Measurements from ENCODE around the gene CTNND1. TPM values are rescaled to one million over a fixed set of nuclear protein-coding genes. Genes with fewer than 3 reads are reported as not detected.
A peak's percentile ranks its signal among the peaks of the same experiment; 100 is the strongest.

The CTNND1 gene
- total and polyA plus RNA-seq, 10 of the 15 experiments (the other 5 are each of a cell fraction or from before 2014, with no cell fraction given) = 4.7 to 70.0 (median 30.0) TPM

DNA sequence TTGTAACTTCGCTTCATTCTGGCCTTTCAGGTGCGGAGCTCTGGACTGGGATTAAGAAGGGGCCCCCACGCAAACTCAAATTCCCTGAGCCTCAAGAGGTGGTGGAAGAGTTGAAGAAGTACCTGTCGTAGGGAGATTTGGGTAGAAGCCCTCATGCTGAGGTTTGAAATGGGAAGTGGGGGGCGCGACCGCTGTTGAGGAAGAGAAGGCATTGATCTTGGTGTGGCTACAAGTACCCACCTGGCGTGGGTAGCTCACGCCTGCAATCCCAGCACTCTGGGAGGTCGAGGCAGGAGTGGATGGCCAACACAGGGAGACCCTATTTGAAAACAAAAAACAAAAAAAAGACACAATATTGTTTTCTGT lies 19.5 kb upstream of the CTNND1 start:
- Histone ChIP-seq H3K9me3 (replicated peaks; ENCODE audit: control insufficient read depth, insufficient read depth, low read length) (no peaks in the 10 kb centered on the region), H3K9ac (ENCODE audit: control insufficient read depth, insufficient read depth, low read length) (peak overlapping the region; percentile 98), H3K79me2 (ENCODE audit: control insufficient read depth, insufficient read depth, low read length) (peaks cover 21% of the 10 kb centered on the region), H3K4me2 (ENCODE audit: control insufficient read depth, insufficient read depth) (peak overlapping the region; percentile 80), H3K27me3 (replicated peaks in 1 of 2; ENCODE audit: control insufficient read depth in 2 of 2, insufficient read depth in 2 of 2, low read length in 1 of 2) (no peaks in the 10 kb centered on the region), H3K4me3 (peak overlapping the region; percentile 95), H3K27ac (ENCODE audit: control insufficient read depth, insufficient read depth) (peak overlapping the region; percentile 96), H2AFZ (ENCODE audit: control insufficient read depth, low read depth, low read length) (no peak overlapping the region; the same call in 1 of the 2 replicates), H3K4me1 (ENCODE audit: control insufficient read depth, insufficient read depth, low read length) (no peaks in the 10 kb centered on the region), H4K20me1 (ENCODE audit: control insufficient read depth, insufficient read depth) (no peaks in the 10 kb centered on the region), H3K36me3 (ENCODE audit: control insufficient read depth in 2 of 2, insufficient read depth in 2 of 2, low read length in 1 of 2) (peaks cover 20 to 27% of the 10 kb centered on the region in 2 experiments)
- ChIA-PET CTCF (interaction anchor here (0.7 to 12.2 kb wide), 9 partner anchors 8 to 781 kb away, joined by 3 to 227 read pairs (median 3); partner anchors contain the start of gene BTBD18), POLR2A (interaction anchor here (0.6 to 6.4 kb wide), 14 partner anchors 10 to 263 kb away, joined by 3 to 63 read pairs (median 6); partner anchors contain the start of genes CTNND1, MED19, TMX2 and ZDHHC5), SMC1A (ENCODE audit: uncharacterized antibody, unreplicated experiment) (interaction anchor here (1.1 to 8.3 kb wide), 12 partner anchors 10 to 101 kb away, joined by 3 to 83 read pairs (median 6); partner anchors contain the start of gene BTBD18), RAD21 (ENCODE audit: unreplicated experiment) (interaction anchor here (1.1 to 2.4 kb wide), 8 partner anchors 16 to 101 kb away, joined by 3 to 24 read pairs (median 4); partner anchors contain the start of gene MED19)
- 1% methylated on average over 10 of the region's 10 CpGs for WGBS (ENCODE audit: insufficient coverage, insufficient replicate concordance, low lambda C conversion rate, missing lambda C conversion rate)
- in situ Hi-C loops (cut with MboI) (no loop called here), intact Hi-C loops (cut with micrococcal nuclease; ENCODE audit: unreplicated experiment) (loop anchor here (2.0 kb wide), 1 partner anchor 19 kb away; the partner anchor contains the start of gene CTNND1)
- ATAC-seq (no peak), FAIRE-seq (no peak), DNase-seq (ENCODE audit: low read depth, low spot score) (no peak)
- TF ChIP-seq ESRRA (IDR thresholded peaks at IDR 0.05; ENCODE audit: low read length) (no peak), HSF1 (IDR thresholded peaks at IDR 0.05; ENCODE audit: low read depth, low read length) (no peak), E2F8 (IDR thresholded peaks at IDR 0.05; ENCODE audit: low read depth, partially characterized antibody) (no peak), MEF2B (IDR thresholded peaks at IDR 0.05; ENCODE audit: partially characterized antibody, poor library complexity, severe bottlenecking) (no peak), CREB1 (IDR thresholded peaks at IDR 0.05; ENCODE audit: low read depth) (no peak), FOXK2 (IDR thresholded peaks at IDR 0.05) (no peak), RUNX3 (IDR thresholded peaks at IDR 0.05; ENCODE audit: low read length) (0 out of 2 replicates have a peak, but pooled peaks have one; percentile 10), FOXM1 (IDR thresholded peaks at IDR 0.05; ENCODE audit: low read depth, low read length) (0 out of 2 replicates have a peak, but pooled peaks have one; percentile 2), NFYA (IDR thresholded peaks at IDR 0.05; ENCODE audit: borderline replicate concordance, low read depth, low read length) (no peak)
- TF ChIP-seq, protein P1, sequence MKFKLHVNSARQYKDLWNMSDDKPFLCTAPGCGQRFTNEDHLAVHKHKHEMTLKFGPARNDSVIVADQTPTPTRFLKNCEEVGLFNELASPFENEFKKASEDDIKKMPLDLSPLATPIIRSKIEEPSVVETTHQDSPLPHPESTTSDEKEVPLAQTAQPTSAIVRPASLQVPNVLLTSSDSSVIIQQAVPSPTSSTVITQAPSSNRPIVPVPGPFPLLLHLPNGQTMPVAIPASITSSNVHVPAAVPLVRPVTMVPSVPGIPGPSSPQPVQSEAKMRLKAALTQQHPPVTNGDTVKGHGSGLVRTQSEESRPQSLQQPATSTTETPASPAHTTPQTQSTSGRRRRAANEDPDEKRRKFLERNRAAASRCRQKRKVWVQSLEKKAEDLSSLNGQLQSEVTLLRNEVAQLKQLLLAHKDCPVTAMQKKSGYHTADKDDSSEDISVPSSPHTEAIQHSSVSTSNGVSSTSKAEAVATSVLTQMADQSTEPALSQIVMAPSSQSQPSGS (IDR thresholded peaks at IDR 0.05; ENCODE audit: low read length) = no peak; the same call in 1 of the 2 replicates
- BruUV-seq (replicated peaks) = TSS peak; percentile 79

Data from GM12878 (cell line).